22Rv1 (cell line): ENCODE data around the gene MCFD2.
A peak's percentile ranks its signal among the peaks of the same experiment; 100 is the strongest.

ENCODE experiments used
- H3K27ac ChIP-seq: fragments of 450-650 bp; 2 replicates; pipeline ENCODE4 v1.5.1; 2017
- CTCF ChIP-seq: fragments of 450-650 bp; IDR thresholded peaks from 2 replicates; pipeline ENCODE4 v1.5.1; 2017; ENCODE audit warnings: mild to moderate bottlenecking
- ZFX ChIP-seq: fragments of 450-650 bp; IDR thresholded peaks from 2 replicates; pipeline ENCODE4 v1.6.1; 2017; ENCODE audit warnings: antibody characterized with exemption, borderline replicate concordance

The MCFD2 gene

GRCh38 chr2:46945671-46946070 is 30.1 kb upstream of the MCFD2 start:
- no peak for TF ChIP-seq ZFX
- no peak for TF ChIP-seq CTCF
- H3K27ac ChIP-seq: no peak overlapping the region

GRCh38 chr2:46943881-46944798 is 28.5 kb upstream of the MCFD2 start:
- TF ChIP-seq CTCF: no peak
- no peak overlapping the region for H3K27ac ChIP-seq

- H3K27ac ChIP-seq: no peak overlapping the region
- TF ChIP-seq CTCF (no peak), ZFX (no peak)
These were observed 27.5 kb upstream of the MCFD2 start for GRCh38 chr2:46942891-46943626.

GRCh38 chr2:46942143-46942526 is 26.5 kb upstream of the MCFD2 start:
- TF ChIP-seq CTCF (no peak), ZFX (no peak)

GRCh38 chr2:46939626-46940359 is 24.2 kb upstream of the MCFD2 start:
- no peak for TF ChIP-seq CTCF
- no peak for TF ChIP-seq ZFX
- no peak overlapping the region for H3K27ac ChIP-seq

More at GRCh38 chr2:46942143-46942526, 26.5 kb upstream of the MCFD2 start:
- H3K27ac ChIP-seq: no peak overlapping the region

GRCh38 chr2:46937471-46937901 is 21.9 kb upstream of the MCFD2 start:
- no peak overlapping the region for H3K27ac ChIP-seq
- peak; percentile 21; the same call in 1 of the 2 replicates for TF ChIP-seq CTCF
- no peak for TF ChIP-seq ZFX
